ENCODE data around the gene PTPRN2. TPM values are rescaled to one million over a fixed set of nuclear protein-coding genes. Genes with fewer than 3 reads are reported as not detected.

Gene PTPRN2
- total and polyA plus RNA-seq, 2 of the 8 experiments (the other 6 are each of a cell fraction or from before 2014, with no cell fraction given) = 2.6 to 4.5 TPM

- no peak overlapping the region for H3K4me3 ChIP-seq (ENCODE audit: extremely low read depth in 1 of 4, insufficient read depth in 2 of 4, low read depth in 3 of 4, low read length in 4 of 4)
- peak in 1 of 2 experiments; percentile 46 for DNase-seq (ENCODE audit: low read depth in 1 of 2, low spot score in 2 of 2)
- no peak overlapping the region for H3K9ac ChIP-seq (replicated peaks in 1 of 4; ENCODE audit: extremely low read depth in 1 of 4, low read depth in 3 of 4, low read length in 3 of 4)
Observed at GRCh38 chr7:157682064-157682945, 905.3 kb downstream of the PTPRN2 start.

More at GRCh38 chr7:157682064-157682945, 905.3 kb downstream of the PTPRN2 start:
- Histone ChIP-seq H3K4ac (replicated peaks; ENCODE audit: insufficient read length, low read depth, low read length) (no peak overlapping the region), H2AK5ac (ENCODE audit: low read depth, low read length) (no peak overlapping the region), H2BK15ac (ENCODE audit: low read length) (no peak overlapping the region), H2BK120ac (replicated peaks; ENCODE audit: low read depth, low read length) (no peak overlapping the region), H2BK20ac (ENCODE audit: low read length) (no peak overlapping the region), H3K27ac (ENCODE audit: low read depth, low read length) (no peak overlapping the region), H3K23ac (ENCODE audit: insufficient read length) (no peak overlapping the region), H3K23me2 (ENCODE audit: low read depth, low read length) (no peaks in the 10 kb centered on the region; the same call in 1 of the 2 replicates), H2BK12ac (ENCODE audit: low read depth, low read length) (no peak overlapping the region), H3K9me3 (ENCODE audit: insufficient read depth in 2 of 2, low read depth in 1 of 2, low read length in 1 of 2) (no peaks in the 10 kb centered on the region), H3K14ac (ENCODE audit: insufficient read length) (no peak overlapping the region), H3K27me3 (replicated peaks in 1 of 4; ENCODE audit: control insufficient read depth in 3 of 4, extremely low read depth in 1 of 4, insufficient read depth in 3 of 4, low read length in 3 of 4) (peaks cover 66 to 88% (median 83%) of the 10 kb centered on the region in 4 experiments), H3K18ac (ENCODE audit: extremely low read depth, low read length) (peak overlapping the region; percentile 14; the same call in 1 of the 2 replicates), H3K36me3 (ENCODE audit: control insufficient read depth in 2 of 4, insufficient read depth in 4 of 4, low read length in 3 of 4) (peaks cover 0 to 17% (median 0%) of the 10 kb centered on the region in 4 experiments; a peak in 1 of 8 replicates), H3K79me2 (ENCODE audit: control insufficient read depth in 1 of 2, insufficient read depth in 2 of 2, low read length in 2 of 2) (no peaks in the 10 kb centered on the region), H3K4me1 (replicated peaks in 1 of 4; ENCODE audit: control insufficient read depth in 3 of 4, insufficient read depth in 4 of 4, low read length in 3 of 4) (peaks cover 7 to 21% (median 8%) of the 10 kb centered on the region in 4 experiments), H3K79me1 (ENCODE audit: low read depth, low read length) (no peaks in the 10 kb centered on the region), H3K56ac (replicated peaks; ENCODE audit: insufficient read length, low read depth, low read length) (no peak overlapping the region), H4K8ac (ENCODE audit: extremely low read depth, insufficient read depth, low read length) (no peak overlapping the region), H2BK5ac (ENCODE audit: low read depth, low read length) (no peak overlapping the region), H2AFZ (ENCODE audit: low read length) (no peak overlapping the region), H4K91ac (replicated peaks; ENCODE audit: insufficient read length, low read length) (no peak overlapping the region), H4K5ac (ENCODE audit: insufficient read length, low read depth, low read length) (no peak overlapping the region), H4K20me1 (replicated peaks in 1 of 2; ENCODE audit: control insufficient read depth in 1 of 2, insufficient read depth in 2 of 2, low read length in 2 of 2) (peaks cover 21 to 34% of the 10 kb centered on the region in 2 experiments), H3K4me2 (ENCODE audit: insufficient read depth in 1 of 2, low read depth in 2 of 2, low read length in 2 of 2) (0 out of 4 replicates have a peak overlapping the region, but pooled peaks of 1 of the 2 experiments have one; percentile 17)
- peak; percentile 28 for FAIRE-seq
- CTCF ChIA-PET (ENCODE audit: partially characterized antibody) = interaction anchor here (0.7 to 1.8 kb wide), 3 partner anchors 8 to 53 kb away, joined by 3 to 7 read pairs (median 4); no protein-coding TSS in a partner anchor
- TF ChIP-seq SUZ12 (IDR thresholded peaks at IDR 0.05; ENCODE audit: low read length) (no peak), CBX8 (IDR thresholded peaks at IDR 0.05; ENCODE audit: borderline replicate concordance, low read depth, low read length) (peak; percentile 35; the same call in 1 of the 2 replicates), RNF2 (IDR thresholded peaks at IDR 0.05; ENCODE audit: borderline replicate concordance, low read depth, low read length, missing control alignments, poor library complexity, severe bottlenecking) (peak; percentile 73), YY1 (IDR thresholded peaks at IDR 0.05; ENCODE audit: low read depth, low read length) (no peak), NRF1 (IDR thresholded peaks at IDR 0.05; ENCODE audit: low read depth, low read length) (no peak), EZH2 (IDR thresholded peaks at IDR 0.05; ENCODE audit: low read depth, low read length, severe bottlenecking) (peak; percentile 46)
- POLR2A ChIA-PET (ENCODE audit: partially characterized antibody) = interaction anchor here (1.1 to 1.6 kb wide), 2 partner anchors 10 to 11 kb away, joined by 3 to 5 read pairs; no protein-coding TSS in a partner anchor
- WGBS, 2 experiments (ENCODE audit: extremely low coverage in 1 of 2, insufficient coverage in 1 of 2, insufficient read length in 1 of 2, insufficient replicate concordance in 2 of 2, low coverage in 1 of 2, low lambda C conversion rate in 2 of 2, missing lambda C conversion rate in 1 of 2) = 45% methylated on average over 25 of the region's 28 CpGs; no CpG with 5 or more reads in 1 of the 2 experiments

Measured in H1 (cell line).